Activated T-cell treated with anti-CD3 and anti-CD28 coated beads, Interleukin-2, amount 50 U/mL, for 72 hours (primary cell): ENCODE data around the gene EDN1. TPM values are rescaled to one million over a fixed set of nuclear protein-coding genes. Genes with fewer than 3 reads are reported as not detected.

Experiments
- ATAC-seq, 2 donors: fragments of 150-1000 bp; cut with Tn5 transposase; replicated peaks in 1 of 2; 2 replicates each; pipeline ENCODE4 v1.10.0; 2021; ENCODE audit warnings: moderate library complexity in 2 of 2, mild to moderate bottlenecking in 1 of 2
- DNase-seq, 2 donors: peaks; one replicate each; pipeline ENCODE4 v3.0.0; 2021 to 2022; ENCODE audit warnings: mixed read lengths in 1 of 2
- H3K27ac Mint-ChIP-seq: one replicate; pipeline ENCODE4 v1.8.0; 2022; ENCODE audit warnings: mild to moderate bottlenecking, moderate library complexity, mixed read lengths
- H3K27me3 Mint-ChIP-seq: one replicate; pipeline ENCODE4 v1.8.0; 2022; ENCODE audit warnings: low read depth, mixed read lengths
- H3K36me3 Mint-ChIP-seq, 2 donors: one replicate each; pipeline ENCODE4 v1.8.0; 2022; ENCODE audit warnings: mixed read lengths in 2 of 2, mild to moderate bottlenecking in 1 of 2; ENCODE audit not compliant: insufficient read depth in 2 of 2
- H3K4me1 Mint-ChIP-seq: one replicate; pipeline ENCODE4 v1.8.0; 2022; ENCODE audit warnings: low read depth, mixed read lengths
- H3K4me3 Mint-ChIP-seq, 2 donors: one replicate each; pipeline ENCODE4 v1.8.0; 2022; ENCODE audit warnings: mild to moderate bottlenecking in 2 of 2, mixed read lengths in 2 of 2, moderate library complexity in 2 of 2
- H3K9me3 Mint-ChIP-seq, 2 donors: one replicate each; pipeline ENCODE4 v1.8.0; 2022; ENCODE audit warnings: mixed read lengths in 2 of 2
- total RNA-seq, 2 donors: library from RNA; stranded (reverse); gene quantifications; one replicate each; pipeline ENCODE4 v1.2.3, GENCODE V29; 2022

Gene EDN1
- total RNA-seq, 2 donors from 2014 or later = 0.12 to 0.28 TPM

DNA sequence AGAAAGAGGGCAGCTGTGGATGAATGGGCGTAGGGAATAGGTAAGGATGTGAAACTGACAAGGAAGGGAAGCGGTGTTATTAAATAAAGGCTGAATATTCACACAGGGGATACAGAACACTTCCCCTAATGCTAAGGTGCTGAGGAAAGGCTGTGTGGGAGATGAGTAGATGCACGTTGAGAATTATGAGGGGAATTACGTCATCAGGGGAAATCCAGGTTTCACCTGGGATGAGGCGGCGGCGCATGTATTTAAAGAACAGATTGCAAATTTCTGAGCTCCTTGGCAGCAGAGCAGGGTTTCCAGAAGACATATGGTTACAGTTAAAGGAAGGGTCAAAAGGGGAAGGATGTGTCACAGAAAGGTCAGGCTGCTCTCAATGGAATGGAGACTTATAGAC lies 28.7 kb upstream of the EDN1 start:
- no peaks in the 10 kb centered on the region for H3K9me3 Mint-ChIP-seq
- H3K27me3 Mint-ChIP-seq = peaks cover 8% of the 10 kb centered on the region
- H3K4me3 Mint-ChIP-seq = no peak overlapping the region
- no peak for ATAC-seq
- H3K4me1 Mint-ChIP-seq = peaks cover 14% of the 10 kb centered on the region
- H3K36me3 Mint-ChIP-seq = no peaks in the 10 kb centered on the region
- no peak overlapping the region for H3K27ac Mint-ChIP-seq
- no peak for DNase-seq

DNA sequence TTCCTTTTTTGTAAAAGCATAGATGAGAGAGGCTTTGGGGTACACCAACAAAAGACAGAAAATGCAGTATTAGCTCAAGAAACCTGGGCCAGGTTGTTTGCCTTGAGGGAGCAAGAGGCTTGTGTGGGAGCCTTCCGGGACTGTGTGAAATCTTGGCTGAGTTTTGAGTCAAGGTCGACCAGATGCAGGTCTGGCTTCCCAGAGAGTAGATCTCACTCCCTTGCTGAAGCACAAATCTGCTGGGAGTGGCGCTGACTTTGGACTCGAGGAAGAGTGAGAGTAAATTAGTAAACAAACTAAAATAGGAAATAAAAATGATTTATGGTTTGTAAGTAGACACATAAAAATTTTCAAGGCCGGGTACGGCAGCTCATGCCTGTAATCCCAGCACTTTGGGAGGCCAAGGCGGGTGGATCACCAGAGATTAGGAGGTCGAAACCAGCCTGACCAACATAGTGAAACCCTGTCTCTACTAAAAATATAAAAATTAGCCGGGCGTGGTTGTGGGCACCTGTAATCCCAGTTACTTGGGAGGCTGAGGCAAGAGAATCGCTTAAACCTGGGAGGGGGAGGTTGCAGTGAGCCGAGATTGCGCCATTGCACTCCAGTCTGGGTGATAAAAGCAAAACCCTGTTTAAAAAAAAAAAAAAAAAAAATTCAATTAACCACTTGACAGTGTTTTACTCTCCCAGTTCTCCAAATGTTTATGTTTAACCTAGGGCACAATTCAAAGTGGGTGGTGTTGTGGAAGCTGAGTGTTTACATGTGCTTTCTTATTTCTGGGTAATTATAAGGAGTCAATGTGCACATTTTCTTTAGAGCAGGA lies 27.7 kb upstream of the EDN1 start:
- Mint-ChIP-seq H3K27ac (no peak overlapping the region), H3K4me1 (peaks cover 18% of the 10 kb centered on the region), H3K9me3 (no peaks in the 10 kb centered on the region), H3K27me3 (peaks cover 8% of the 10 kb centered on the region), H3K36me3 (no peaks in the 10 kb centered on the region), H3K4me3 (no peak overlapping the region)
- DNase-seq (no peak), ATAC-seq (no peak)

DNA sequence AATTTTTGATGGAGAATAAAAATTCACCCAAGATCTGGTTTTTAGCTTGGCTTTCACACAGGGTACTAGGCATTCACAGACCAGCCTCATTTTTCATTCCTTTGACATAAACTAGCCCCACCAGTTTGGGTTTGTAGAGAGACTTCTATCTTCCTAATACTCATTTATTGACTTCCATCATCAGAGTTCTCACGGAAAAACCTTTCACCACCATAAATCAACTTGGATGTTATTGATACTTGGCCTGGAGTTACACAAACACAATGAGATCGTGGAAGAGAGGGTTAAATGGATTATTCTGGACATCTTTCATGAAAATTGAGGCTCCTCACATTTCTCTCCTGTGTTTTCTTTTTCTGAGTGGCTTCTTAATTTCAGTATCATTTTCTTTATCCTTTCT lies 26.8 kb upstream of the EDN1 start:
- no peak overlapping the region for H3K4me3 Mint-ChIP-seq
- H3K27ac Mint-ChIP-seq = no peak overlapping the region
- no peaks in the 10 kb centered on the region for H3K36me3 Mint-ChIP-seq
- no peak for ATAC-seq
- no peaks in the 10 kb centered on the region for H3K9me3 Mint-ChIP-seq
- H3K4me1 Mint-ChIP-seq = peaks cover 18% of the 10 kb centered on the region
- H3K27me3 Mint-ChIP-seq = peaks cover 8% of the 10 kb centered on the region
- DNase-seq = no peak

DNA sequence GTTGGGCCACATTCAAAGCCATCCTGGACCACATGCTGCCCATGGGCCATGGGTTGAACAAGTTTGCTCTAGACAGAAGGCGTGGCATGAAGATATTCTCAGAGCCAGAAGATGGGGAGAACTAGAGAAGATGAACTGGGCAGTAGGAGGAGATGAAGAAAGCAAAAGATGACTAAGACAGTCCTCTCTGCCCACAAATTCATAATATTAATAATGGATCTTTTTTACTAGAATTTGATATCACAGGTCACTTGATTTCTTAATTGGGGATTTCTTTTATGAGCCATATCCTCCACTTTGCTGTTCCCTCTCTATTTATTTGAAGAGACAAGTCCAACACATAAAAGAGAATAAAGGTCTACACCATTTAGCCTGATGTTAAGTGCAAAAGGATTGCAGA lies 25.5 kb upstream of the EDN1 start:
- no peak overlapping the region for H3K27ac Mint-ChIP-seq
- H3K4me3 Mint-ChIP-seq = no peak overlapping the region
- H3K27me3 Mint-ChIP-seq = peaks cover 8% of the 10 kb centered on the region
- H3K4me1 Mint-ChIP-seq = peaks cover 18% of the 10 kb centered on the region
- ATAC-seq (no peak), DNase-seq (no peak)
- H3K36me3 Mint-ChIP-seq = no peaks in the 10 kb centered on the region
- no peaks in the 10 kb centered on the region for H3K9me3 Mint-ChIP-seq

DNA sequence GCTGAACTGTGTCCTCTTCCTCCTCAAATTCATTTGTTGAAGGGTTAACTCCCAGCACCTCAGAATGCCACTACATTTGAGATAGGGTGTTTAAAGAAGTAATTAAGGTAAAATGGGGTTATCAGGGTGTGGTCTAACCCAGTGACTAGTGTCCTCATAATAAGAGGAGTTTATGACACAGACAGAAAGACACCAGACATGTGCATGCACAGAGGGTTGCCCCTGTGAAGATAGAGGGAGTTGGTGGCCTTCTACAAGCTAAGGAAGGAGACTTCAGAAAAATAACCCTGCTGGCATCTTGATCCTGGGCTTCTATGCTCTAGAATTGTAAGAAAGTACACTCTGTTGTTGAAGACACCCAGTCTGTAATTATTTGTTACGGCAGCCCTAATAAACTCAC lies 24.9 kb upstream of the EDN1 start:
- H3K27me3 Mint-ChIP-seq = peaks cover 8% of the 10 kb centered on the region
- no peak for DNase-seq
- H3K36me3 Mint-ChIP-seq = no peaks in the 10 kb centered on the region
- H3K27ac Mint-ChIP-seq = no peak overlapping the region
- H3K4me1 Mint-ChIP-seq = peaks cover 18% of the 10 kb centered on the region
- no peak overlapping the region for H3K4me3 Mint-ChIP-seq
- no peak for ATAC-seq
- H3K9me3 Mint-ChIP-seq = no peaks in the 10 kb centered on the region

DNA sequence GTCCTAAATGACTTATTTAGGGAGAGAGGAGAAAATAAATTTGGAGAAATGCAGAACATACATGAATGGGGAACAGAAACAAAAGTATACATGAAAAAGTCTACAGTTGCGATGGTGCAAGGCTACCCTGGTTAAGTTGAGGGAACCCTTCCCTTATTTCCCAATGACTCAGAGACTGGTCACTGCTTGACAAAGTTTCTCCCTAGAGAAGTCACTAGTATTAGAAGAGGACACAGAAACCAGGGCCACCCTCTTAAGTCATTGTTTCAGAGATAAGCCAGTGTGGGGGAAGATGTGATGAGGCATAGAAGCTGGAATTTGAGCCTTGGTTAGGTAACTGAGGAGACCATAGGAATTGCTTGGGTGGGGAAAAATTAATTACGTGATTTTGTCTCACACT lies 24.4 kb upstream of the EDN1 start:
- H3K36me3 Mint-ChIP-seq = no peaks in the 10 kb centered on the region
- ATAC-seq (no peak), DNase-seq (no peak)
- H3K9me3 Mint-ChIP-seq = peaks cover 0 to 3% of the 10 kb centered on the region in 2 donors
- H3K4me1 Mint-ChIP-seq = peaks cover 20% of the 10 kb centered on the region
- no peak overlapping the region for H3K27ac Mint-ChIP-seq
- peaks cover 8% of the 10 kb centered on the region for H3K27me3 Mint-ChIP-seq
- H3K4me3 Mint-ChIP-seq = no peak overlapping the region

DNA sequence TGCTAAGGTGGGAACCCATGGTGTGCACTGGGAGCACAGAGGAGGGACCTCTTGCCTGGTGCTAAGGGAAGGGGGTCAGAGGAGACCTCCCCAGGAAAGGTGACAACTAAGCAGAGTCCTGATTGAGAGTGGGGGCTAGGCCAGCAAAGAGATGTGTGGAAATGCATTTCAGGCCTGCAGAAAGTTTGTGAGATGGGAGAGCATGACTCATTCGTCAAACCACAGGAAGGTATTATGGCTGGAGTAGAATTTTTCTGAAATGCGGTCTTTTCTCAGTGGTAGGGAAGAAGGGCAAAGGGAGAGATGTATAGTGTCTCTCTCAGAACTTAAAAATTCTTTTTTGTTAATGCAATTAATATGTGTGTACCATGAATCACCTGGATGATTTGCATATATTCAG lies 23.6 kb upstream of the EDN1 start:
- Mint-ChIP-seq H3K9me3 (peaks cover 0 to 4% of the 10 kb centered on the region in 2 donors), H3K4me1 (peaks cover 17% of the 10 kb centered on the region), H3K36me3 (no peaks in the 10 kb centered on the region), H3K27ac (no peak overlapping the region), H3K4me3 (no peak overlapping the region), H3K27me3 (peaks cover 2% of the 10 kb centered on the region)
- DNase-seq = no peak
- no peak for ATAC-seq

DNA sequence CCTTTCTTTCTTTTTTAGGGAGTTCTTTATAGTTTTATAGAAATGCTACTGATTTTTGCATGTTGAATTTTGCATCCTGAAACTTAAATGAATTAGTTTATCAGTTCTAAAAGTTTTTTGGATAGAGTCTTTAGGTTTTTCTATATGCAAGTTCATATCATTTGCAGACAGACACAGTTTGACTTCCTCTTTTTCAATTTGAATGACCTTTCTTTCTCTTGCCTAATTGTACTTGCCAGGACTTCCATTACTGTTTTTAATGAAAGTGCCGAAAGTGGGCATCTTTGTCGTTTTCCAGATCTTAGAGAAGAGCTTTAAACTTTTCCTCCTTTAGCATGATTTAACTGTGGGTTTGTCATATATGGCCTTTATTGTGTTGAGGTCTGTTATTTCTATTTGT lies 21.1 kb upstream of the EDN1 start:
- Mint-ChIP-seq H3K36me3 (peaks cover 3 to 5% of the 10 kb centered on the region in 2 donors), H3K27ac (peak overlapping the region; percentile 74), H3K27me3 (no peaks in the 10 kb centered on the region), H3K4me3 (no peak overlapping the region), H3K9me3 (peaks cover 4 to 10% of the 10 kb centered on the region in 2 donors), H3K4me1 (peaks cover 16% of the 10 kb centered on the region)
- DNase-seq = no peak
- ATAC-seq = no peak

DNA sequence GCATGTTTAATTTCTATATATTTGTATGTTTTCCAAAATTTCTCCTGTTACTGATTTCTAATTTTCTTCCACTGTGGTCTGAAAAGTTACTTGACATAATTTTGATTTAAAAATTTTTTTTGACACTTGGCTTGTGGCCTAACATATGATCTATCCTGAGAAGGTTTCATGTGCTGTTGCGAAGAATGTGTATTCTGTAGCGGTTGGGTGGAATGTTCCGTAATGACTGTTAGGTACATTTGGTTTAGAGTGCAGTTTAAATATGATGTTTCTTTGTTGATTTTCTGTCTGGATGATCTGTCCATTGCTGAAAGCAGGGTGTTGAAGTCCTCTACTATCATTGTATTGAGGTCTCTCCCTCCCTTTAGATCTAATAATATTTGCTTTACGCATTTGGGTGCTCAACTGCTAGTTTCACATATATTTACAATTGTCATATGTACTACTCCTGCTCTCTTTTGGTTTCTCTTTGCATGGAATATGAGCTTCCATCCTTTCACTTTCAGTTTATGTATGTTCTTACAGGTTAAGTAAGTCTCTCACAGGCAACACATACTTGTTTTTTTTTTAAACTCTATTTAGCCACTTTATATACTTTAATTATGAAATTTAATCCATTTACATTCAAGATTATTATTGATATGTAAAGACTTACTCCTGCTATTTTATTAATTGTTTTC lies 19.5 kb upstream of the EDN1 start:
- peak overlapping the region in 1 of 2 donors; percentile 27 for H3K4me3 Mint-ChIP-seq
- H3K4me1 Mint-ChIP-seq = peaks cover 16% of the 10 kb centered on the region
- no peaks in the 10 kb centered on the region for H3K27me3 Mint-ChIP-seq
- ATAC-seq (no peak), DNase-seq (no peak)
- H3K9me3 Mint-ChIP-seq = peaks cover 4 to 10% of the 10 kb centered on the region in 2 donors
- H3K27ac Mint-ChIP-seq = no peak overlapping the region
- peaks cover 3 to 5% of the 10 kb centered on the region in 2 donors for H3K36me3 Mint-ChIP-seq

DNA sequence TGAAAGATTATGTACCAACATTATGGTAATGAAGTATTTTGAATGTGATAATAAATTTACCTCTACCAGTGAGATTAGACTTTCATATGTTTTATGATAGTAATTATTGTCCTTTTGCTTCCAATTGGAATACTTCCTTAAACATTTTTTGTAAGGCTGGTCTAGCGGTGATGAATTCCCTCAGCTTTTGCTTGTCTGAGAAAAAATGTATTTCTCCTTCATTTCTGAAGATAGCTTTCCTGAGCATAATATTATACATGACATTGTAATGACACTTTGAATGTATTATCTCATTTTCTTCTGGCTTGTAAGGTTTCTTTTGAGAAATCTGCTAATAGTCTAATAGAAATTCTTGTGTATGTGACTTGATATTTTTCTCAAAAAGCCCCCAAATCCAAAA lies 18.6 kb upstream of the EDN1 start:
- Mint-ChIP-seq H3K27ac (no peak overlapping the region), H3K36me3 (peaks cover 3 to 5% of the 10 kb centered on the region in 2 donors), H3K9me3 (peaks cover 4 to 10% of the 10 kb centered on the region in 2 donors), H3K27me3 (no peaks in the 10 kb centered on the region), H3K4me1 (peaks cover 7% of the 10 kb centered on the region), H3K4me3 (no peak overlapping the region)
- DNase-seq = no peak
- no peak for ATAC-seq

DNA sequence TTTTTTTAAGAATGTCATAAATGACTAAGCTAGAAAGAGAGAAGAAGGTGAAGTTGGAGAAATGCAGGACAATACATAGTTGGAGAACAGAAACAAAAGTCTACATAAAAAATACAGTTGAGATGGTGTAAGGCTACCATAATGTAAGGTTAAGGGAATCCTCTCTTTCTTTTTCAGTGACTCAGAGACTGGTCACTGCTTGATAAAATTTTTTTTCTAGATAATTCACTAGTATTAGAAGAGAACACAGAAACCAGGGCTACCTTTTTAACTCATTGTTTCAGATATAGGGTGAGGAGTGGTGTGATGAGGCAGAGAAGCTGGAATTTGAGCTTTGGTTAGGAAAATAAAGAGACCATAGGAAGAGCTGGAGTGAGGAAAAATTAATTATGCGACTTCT lies 18.2 kb upstream of the EDN1 start:
- no peak overlapping the region for H3K27ac Mint-ChIP-seq
- H3K9me3 Mint-ChIP-seq = peaks cover 4 to 10% of the 10 kb centered on the region in 2 donors
- H3K27me3 Mint-ChIP-seq = peaks cover 2% of the 10 kb centered on the region

DNA sequence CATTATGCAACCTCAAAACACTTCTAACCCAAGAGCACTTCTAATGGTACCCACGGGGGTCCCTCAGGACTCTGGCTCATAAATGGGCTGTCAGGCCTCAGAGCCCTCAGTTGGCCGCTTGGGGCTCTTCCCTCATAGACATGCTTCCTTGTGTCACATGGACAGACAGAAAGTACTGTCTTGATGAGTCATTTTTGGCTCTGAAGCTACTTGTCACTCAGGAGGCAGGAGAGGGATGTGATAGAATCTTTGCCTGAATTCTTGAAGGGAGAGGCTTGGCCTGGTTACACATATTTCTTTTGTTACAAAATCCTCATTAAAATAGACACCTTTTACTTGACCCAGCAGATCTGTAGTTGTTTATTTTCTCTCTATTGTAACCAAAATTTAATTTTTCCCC lies 15.1 kb upstream of the EDN1 start:
- peaks cover 5% of the 10 kb centered on the region for H3K4me1 Mint-ChIP-seq
- ATAC-seq (no peak), DNase-seq (no peak)
- H3K9me3 Mint-ChIP-seq = peaks cover 4 to 10% of the 10 kb centered on the region in 2 donors
- H3K4me3 Mint-ChIP-seq = no peak overlapping the region
- peaks cover 7% of the 10 kb centered on the region for H3K27me3 Mint-ChIP-seq
- no peak overlapping the region for H3K27ac Mint-ChIP-seq
- peaks cover 3 to 5% of the 10 kb centered on the region in 2 donors for H3K36me3 Mint-ChIP-seq

More for the DNA sequence above, 18.2 kb upstream of the EDN1 start:
- peaks cover 5% of the 10 kb centered on the region for H3K4me1 Mint-ChIP-seq
- ATAC-seq = no peak
- no peak for DNase-seq
- peaks cover 3 to 5% of the 10 kb centered on the region in 2 donors for H3K36me3 Mint-ChIP-seq
- H3K4me3 Mint-ChIP-seq = no peak overlapping the region

DNA sequence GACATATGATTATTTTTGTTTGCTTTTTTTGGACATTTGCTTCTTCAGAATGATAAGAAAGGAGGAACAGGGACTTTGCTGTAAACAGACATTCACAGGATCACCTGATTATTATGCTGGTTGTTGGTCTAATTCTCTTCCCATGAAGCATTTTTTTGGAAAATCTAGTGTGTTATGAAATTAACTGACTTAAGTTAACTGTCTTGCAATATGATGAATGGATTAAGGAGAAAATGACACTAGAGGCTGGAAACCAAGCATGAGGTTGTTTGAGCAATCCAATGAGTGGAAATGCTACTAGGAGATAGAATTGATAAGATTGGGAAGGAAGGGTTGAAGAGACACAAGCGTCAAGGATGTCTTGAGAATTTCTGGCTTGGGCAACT lies 13.2 kb upstream of the EDN1 start:
- peaks cover 13% of the 10 kb centered on the region for H3K27me3 Mint-ChIP-seq
- peaks cover 3 to 6% of the 10 kb centered on the region in 2 donors for H3K9me3 Mint-ChIP-seq
- no peak overlapping the region for H3K4me3 Mint-ChIP-seq
- no peak for ATAC-seq
- no peak for DNase-seq
- H3K36me3 Mint-ChIP-seq = peaks cover 2 to 3% of the 10 kb centered on the region in 2 donors
- no peaks in the 10 kb centered on the region for H3K4me1 Mint-ChIP-seq
- no peak overlapping the region for H3K27ac Mint-ChIP-seq
